Regular cardiac myocyte (primary cell): ENCODE measurements around the gene USP17L10. TPM values are rescaled to one million over a fixed set of nuclear protein-coding genes. Genes with fewer than 3 reads are reported as not detected.

Source experiments
- total RNA-seq: library from RNA; depleted of rRNA; stranded (reverse); fragments of >200 nt; gene quantifications from 2 replicates; pipeline ENCODE4 v1.2.3, GENCODE V29; 2014

The USP17L10 gene, protein sequence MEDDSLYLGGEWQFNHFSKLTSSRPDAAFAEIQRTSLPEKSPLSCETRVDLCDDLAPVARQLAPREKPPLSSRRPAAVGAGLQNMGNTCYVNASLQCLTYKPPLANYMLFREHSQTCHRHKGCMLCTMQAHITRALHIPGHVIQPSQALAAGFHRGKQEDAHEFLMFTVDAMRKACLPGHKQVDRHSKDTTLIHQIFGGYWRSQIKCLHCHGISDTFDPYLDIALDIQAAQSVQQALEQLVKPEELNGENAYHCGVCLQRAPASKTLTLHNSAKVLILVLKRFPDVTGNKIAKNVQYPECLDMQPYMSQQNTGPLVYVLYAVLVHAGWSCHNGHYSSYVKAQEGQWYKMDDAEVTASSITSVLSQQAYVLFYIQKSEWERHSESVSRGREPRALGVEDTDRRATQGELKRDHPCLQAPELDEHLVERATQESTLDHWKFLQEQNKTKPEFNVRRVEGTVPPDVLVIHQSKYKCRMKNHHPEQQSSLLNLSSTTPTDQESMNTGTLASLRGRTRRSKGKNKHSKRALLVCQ
- total RNA-seq, result not detected in 2 replicates

DNA sequence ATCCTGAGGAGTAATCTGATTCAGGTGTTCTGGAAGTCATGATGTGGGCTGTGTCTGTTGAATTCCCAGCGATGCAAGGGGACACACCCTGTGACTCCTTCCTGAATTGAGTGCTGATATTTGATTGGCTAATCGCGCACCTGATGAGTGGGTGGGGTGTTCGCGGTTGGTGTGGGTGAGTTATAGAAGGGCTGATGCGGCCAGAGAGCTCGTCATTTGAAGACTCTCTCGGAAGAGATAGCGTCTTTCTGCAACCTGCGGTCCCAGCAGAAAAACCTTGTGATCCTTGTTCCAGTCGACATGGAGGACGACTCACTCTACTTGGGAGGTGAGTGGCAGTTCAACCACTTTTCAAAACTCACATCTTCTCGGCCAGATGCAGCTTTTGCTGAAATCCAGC lies at the start of gene USP17L10:
Gene USP17L10 (plus strand): TSS at position 301 of the 400 bp plus-strand sequence. CDS start 0 bp downstream, at position 301.

DNA sequence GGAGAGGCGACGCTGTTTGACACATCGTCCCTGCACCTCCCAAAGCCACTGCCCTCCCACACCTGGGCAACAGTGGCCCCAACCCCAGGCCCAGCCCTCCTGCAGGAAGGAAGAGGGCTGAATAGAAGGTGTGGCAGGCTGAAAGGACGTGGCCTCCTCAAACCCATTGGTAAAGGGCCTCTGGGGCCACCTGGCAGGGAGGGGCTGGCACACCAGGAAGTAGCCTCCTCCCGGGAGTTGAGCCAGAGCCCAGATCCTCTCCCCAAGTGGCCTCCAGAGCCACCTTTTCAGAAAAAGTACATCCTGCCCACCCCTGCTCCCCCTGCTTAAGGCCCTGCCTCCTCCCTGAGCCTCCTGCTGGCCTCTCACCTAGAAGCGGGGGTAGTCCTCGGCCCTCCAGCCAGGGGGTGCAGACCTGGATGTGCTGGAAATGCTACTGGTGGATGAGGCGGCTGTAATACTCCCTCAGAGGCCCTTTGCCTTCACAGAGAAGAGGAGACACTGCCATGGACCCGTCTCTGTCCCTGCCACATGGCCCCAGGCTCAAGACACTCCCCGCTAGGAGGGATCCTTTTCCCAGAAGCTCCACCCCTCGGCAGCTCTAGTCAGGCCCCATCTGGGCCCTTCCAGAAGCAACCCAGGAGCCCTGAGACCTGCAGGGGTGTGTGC lies 40.5 kb upstream of the USP17L10 start, which contains the start of gene FAM90A26:
Gene FAM90A26 (plus strand): TSS at position 619 of the 669 bp plus-strand sequence. CDS start 2,764 bp downstream, outside the sequence.

DNA sequence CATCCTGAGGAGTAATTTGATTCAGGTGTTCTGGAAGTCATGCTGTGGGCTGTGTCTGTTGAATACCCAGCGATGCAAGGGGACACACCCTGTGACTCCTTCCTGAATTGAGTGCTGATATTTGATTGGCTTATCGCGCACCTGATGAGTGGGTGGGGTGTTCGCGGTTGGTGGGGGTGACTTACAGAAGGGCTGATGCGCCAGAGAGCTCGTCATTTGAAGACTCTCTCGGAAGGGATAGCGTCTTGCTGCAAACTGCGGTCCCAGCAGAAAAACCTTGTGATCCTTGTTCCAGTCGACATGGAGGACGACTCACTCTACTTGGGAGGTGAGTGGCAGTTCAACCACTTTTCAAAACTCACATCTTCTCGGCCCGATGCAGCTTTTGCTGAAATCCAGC lies 4.6 kb downstream of the USP17L10 start, which contains the start of gene USP17L11:
Gene USP17L11 (plus strand): TSS at position 301 of the 400 bp plus-strand sequence. CDS start 0 bp downstream, at position 301.

DNA sequence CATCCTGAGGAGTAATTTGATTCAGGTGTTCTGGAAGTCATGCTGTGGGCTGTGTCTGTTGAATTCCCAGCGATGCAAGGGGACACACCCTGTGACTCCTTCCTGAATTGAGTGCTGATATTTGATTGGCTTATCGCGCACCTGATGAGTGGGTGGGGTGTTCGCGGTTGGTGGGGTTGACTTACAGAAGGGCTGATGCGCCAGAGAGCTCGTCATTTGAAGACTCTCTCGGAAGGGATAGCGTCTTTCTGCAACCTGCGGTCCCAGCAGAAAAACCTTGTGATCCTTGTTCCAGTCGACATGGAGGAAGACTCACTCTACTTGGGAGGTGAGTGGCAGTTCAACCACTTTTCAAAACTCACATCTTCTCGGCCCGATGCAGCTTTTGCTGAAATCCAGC lies 9.4 kb downstream of the USP17L10 start, which contains the start of gene USP17L12:
Gene USP17L12 (plus strand): TSS at position 301 of the 400 bp plus-strand sequence. CDS start 0 bp downstream, at position 301.

DNA sequence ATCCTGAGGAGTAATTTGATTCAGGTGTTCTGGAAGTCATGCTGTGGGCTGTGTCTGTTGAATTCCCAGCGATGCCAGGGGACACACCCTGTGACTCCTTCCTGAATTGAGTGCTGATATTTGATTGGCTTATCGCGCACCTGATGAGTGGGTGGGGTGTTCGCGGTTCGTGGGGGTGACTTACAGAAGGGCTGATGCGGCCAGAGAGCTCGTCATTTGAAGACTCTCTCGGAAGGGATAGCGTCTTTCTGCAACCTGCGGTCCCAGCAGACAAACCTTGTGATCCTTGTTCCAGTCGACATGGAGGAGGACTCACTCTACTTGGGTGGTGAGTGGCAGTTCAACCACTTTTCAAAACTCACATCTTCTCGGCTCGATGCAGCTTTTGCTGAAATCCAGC lies 14.1 kb downstream of the USP17L10 start, which contains the start of gene USP17L13:
Gene USP17L13 (plus strand): TSS at position 301 of the 400 bp plus-strand sequence. CDS start 0 bp downstream, at position 301.

DNA sequence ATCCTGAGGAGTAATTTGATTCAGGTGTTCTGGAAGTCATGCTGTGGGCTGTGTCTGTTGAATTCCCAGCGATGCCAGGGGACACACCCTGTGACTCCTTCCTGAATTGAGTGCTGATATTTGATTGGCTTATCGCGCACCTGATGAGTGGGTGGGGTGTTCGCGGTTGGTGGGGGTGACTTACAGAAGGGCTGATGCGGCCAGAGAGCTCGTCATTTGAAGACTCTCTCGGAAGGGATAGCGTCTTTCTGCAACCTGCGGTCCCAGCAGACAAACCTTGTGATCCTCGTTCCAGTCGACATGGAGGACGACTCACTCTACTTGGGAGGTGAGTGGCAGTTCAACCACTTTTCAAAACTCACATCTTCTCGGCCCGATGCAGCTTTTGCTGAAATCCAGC lies 23.6 kb downstream of the USP17L10 start, which contains the start of gene USP17L15:
Gene USP17L15 (plus strand): TSS at position 301 of the 400 bp plus-strand sequence. CDS start 0 bp downstream, at position 301.

DNA sequence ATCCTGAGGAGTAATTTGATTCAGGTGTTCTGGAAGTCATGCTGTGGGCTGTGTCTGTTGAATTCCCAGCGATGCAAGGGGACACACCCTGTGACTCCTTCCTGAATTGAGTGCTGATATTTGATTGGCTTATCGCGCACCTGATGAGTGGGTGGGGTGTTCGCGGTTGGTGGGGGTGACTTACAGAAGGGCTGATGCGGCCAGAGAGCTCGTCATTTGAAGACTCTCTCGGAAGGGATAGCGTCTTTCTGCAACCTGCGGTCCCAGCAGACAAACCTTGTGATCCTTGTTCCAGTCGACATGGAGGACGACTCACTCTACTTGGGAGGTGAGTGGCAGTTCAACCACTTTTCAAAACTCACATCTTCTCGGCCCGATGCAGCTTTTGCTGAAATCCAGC lies 33.1 kb downstream of the USP17L10 start, which contains the start of gene USP17L17:
Gene USP17L17 (plus strand): TSS at position 301 of the 400 bp plus-strand sequence. CDS start 0 bp downstream, at position 301.

DNA sequence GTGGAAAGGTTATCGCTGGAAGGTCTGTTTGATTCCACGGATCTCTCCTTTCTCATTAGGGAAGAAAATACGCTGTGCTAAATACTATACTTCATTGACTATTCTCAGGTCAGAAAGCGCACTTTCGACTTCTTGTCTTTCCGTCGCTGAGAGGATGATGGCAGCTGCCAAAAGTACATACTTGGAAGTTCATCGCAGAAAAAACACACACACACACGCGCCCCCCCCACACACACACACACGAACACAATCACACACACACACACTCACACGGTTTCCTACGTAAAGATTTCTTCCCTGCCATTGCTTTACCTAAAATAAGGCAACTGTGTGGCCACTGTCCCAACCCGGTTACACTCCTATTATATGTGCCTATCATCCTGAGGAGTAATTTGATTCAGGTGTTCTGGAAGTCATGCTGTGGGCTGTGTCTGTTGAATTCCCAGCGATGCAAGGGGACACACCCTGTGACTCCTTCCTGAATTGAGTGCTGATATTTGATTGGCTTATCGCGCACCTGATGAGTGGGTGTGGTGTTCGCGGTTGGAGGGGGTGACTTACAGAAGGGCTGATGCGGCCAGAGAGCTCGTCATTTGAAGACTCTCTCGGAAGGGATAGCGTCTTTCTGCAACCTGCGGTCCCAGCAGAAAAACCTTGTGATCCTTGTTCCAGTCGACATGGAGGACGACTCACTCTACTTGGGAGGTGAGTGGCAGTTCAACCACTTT lies 37.7 kb downstream of the USP17L10 start, which contains the start of gene USP17L18:
Gene USP17L18 (plus strand): TSS at position 678 of the 728 bp plus-strand sequence. CDS start 0 bp downstream, at position 678.

DNA sequence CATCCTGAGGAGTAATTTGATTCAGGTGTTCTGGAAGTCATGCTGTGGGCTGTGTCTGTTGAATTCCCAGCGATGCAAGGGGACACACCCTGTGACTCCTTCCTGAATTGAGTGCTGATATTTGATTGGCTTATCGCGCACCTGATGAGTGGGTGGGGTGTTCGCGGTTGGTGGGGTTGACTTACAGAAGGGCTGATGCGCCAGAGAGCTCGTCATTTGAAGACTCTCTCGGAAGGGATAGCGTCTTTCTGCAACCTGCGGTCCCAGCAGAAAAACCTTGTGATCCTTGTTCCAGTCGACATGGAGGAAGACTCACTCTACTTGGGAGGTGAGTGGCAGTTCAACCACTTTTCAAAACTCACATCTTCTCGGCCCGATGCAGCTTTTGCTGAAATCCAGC lies 42.6 kb downstream of the USP17L10 start, which contains the start of gene USP17L19:
Gene USP17L19 (plus strand): TSS at position 301 of the 400 bp plus-strand sequence. CDS start 0 bp downstream, at position 301.

DNA sequence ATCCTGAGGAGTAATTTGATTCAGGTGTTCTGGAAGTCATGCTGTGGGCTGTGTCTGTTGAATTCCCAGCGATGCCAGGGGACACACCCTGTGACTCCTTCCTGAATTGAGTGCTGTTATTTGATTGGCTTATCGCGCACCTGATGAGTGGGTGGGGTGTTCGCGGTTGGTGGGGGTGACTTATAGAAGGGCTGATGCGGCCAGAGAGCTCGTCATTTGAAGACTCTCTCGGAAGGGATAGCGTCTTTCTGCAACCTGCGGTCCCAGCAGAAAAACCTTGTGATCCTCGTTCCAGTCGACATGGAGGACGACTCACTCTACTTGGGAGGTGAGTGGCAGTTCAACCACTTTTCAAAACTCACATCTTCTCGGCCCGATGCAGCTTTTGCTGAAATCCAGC lies 47.4 kb downstream of the USP17L10 start, which contains the start of gene USP17L20:
Gene USP17L20 (plus strand): TSS at position 301 of the 400 bp plus-strand sequence. CDS start 0 bp downstream, at position 301.

Other genes with a start within 250 kb of the USP17L10 start
- not detected in 2 replicates for gene FAM90A26, start 40.2 kb upstream of the USP17L10 start, total RNA-seq
- gene USP17L11, start 4.7 kb downstream of the USP17L10 start, total RNA-seq, result not detected in 2 replicates
- gene USP17L12, start 9.5 kb downstream of the USP17L10 start, total RNA-seq, result not detected in 2 replicates
- under 0.01 TPM in 1 of 2 replicates, not detected in the other for gene USP17L13, start 14.2 kb downstream of the USP17L10 start, total RNA-seq
- not detected in 2 replicates for gene USP17L15, start 23.7 kb downstream of the USP17L10 start, total RNA-seq
- under 0.01 TPM in 1 of 2 replicates, not detected in the other for gene USP17L17, start 33.2 kb downstream of the USP17L10 start, total RNA-seq
- gene USP17L18, start 38.0 kb downstream of the USP17L10 start, total RNA-seq, result not detected in 2 replicates
- not detected in 2 replicates for gene USP17L19, start 42.7 kb downstream of the USP17L10 start, total RNA-seq
- not detected in 2 replicates for gene USP17L20, start 47.5 kb downstream of the USP17L10 start, total RNA-seq
- gene USP17L21, start 52.2 kb downstream of the USP17L10 start, total RNA-seq, result not detected in 2 replicates
- not detected in 2 replicates for gene USP17L22, start 57.0 kb downstream of the USP17L10 start, total RNA-seq
- gene USP17L24, start 114.5 kb downstream of the USP17L10 start, total RNA-seq, result not detected in 2 replicates
- gene USP17L25, start 119.3 kb downstream of the USP17L10 start, total RNA-seq, result not detected in 2 replicates
- not detected in 2 replicates for gene USP17L26, start 124.0 kb downstream of the USP17L10 start, total RNA-seq
- not detected in 2 replicates for gene USP17L5, start 128.7 kb downstream of the USP17L10 start, total RNA-seq
- gene USP17L27, start 133.5 kb downstream of the USP17L10 start, total RNA-seq, result not detected in 2 replicates
- gene USP17L28, start 138.2 kb downstream of the USP17L10 start, total RNA-seq, result not detected in 2 replicates
- not detected in 2 replicates for gene USP17L29, start 143.0 kb downstream of the USP17L10 start, total RNA-seq
- gene USP17L30, start 152.5 kb downstream of the USP17L10 start, total RNA-seq, result not detected in 2 replicates
- not detected in 2 replicates for gene DEFB131A, start 233.8 kb downstream of the USP17L10 start, total RNA-seq